GM12875 (cell line): ENCODE measurements around the gene NUBPL.
A peak's percentile ranks its signal among the peaks of the same experiment; 100 is the strongest.

Experiments
- H3K4me3 ChIP-seq: one replicate; pipeline ENCODE4 v1.5.1; 2011; ENCODE audit warnings: low read depth, low read length, control low read depth
- CTCF ChIP-seq: IDR thresholded peaks from 2 replicates; pipeline ENCODE4 v1.5.1; 2011; ENCODE audit warnings: low read depth, mild to moderate bottlenecking, control low read depth, inconsistent platforms, low read length, moderate library complexity, borderline replicate concordance; ENCODE audit not compliant: insufficient read depth

NUBPL gene

GRCh38 chr14:31561155-31561846 is at the start of gene NUBPL:
Gene NUBPL (plus strand): TSS chr14:31561404. CDS start chr14:31561440, 36 bp downstream.
- peak within 1 kb of the TSS; percentile 61 for H3K4me3 ChIP-seq
- TF ChIP-seq CTCF: no peak

- no peak for TF ChIP-seq CTCF
- H3K4me3 ChIP-seq: no peak overlapping the region
Observed at GRCh38 chr14:31527087-31527486, 34.1 kb upstream of the NUBPL start.

- no peak for TF ChIP-seq CTCF
Observed at GRCh38 chr14:31527546-31527945, 33.7 kb upstream of the NUBPL start.

GRCh38 chr14:31529053-31529452 is 32.2 kb upstream of the NUBPL start:
- TF ChIP-seq CTCF: no peak
- no peak overlapping the region for H3K4me3 ChIP-seq

More at GRCh38 chr14:31527546-31527945, 33.7 kb upstream of the NUBPL start:
- no peak overlapping the region for H3K4me3 ChIP-seq

- H3K4me3 ChIP-seq: no peak overlapping the region
- TF ChIP-seq CTCF: no peak
Observed at GRCh38 chr14:31530136-31530535, 31.1 kb upstream of the NUBPL start.

- TF ChIP-seq CTCF: no peak
- H3K4me3 ChIP-seq: no peak overlapping the region
Observed at GRCh38 chr14:31536201-31536960, 24.8 kb upstream of the NUBPL start.

GRCh38 chr14:31541702-31542101 is 19.5 kb upstream of the NUBPL start:
- H3K4me3 ChIP-seq: no peak overlapping the region
- TF ChIP-seq CTCF: no peak
